CD4-positive, alpha-beta T cell treated with Interleukin-15 for 4 hours (primary cell): ENCODE data around the gene NOM1.

Experiments
- DNase-seq: peaks from one replicate; pipeline ENCODE4 v3.0.0-alpha.2; 2020; ENCODE audit warnings: low spot score

The NOM1 gene

DNA sequence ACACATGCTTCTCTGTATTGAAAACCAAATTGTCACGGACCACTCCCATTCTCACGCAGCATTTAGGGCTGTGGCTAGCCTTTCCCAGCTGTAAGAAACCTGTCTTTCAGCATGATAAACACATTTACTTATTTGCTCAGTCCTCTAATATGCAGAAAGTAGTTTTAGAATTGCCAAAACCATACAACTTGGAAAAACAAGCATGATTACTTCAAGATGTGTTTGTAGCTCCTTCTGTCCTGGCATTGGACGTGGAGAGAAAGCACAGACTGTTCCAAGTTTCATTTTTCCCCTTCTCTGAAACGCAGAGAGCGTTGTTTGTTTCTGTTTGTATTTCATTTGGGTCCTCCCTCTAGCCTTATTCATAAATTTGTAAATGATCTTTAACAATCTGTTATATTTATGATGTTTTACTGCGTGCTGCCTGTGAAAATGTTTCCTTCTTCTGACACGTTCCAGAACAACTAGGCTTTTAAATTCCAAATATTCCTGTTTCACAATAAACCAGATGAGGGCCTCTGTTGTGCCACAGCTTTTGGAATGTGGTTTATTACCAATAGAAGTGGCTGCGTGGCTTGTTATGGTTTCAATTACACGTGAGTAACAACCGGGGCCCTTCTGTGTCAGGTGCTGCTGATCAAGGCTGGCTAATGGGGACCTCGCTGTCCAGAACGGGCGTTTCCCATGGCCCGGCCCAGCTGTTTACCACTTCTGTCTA, 34.8 kb downstream of the NOM1 start:
- no peak for DNase-seq

DNA sequence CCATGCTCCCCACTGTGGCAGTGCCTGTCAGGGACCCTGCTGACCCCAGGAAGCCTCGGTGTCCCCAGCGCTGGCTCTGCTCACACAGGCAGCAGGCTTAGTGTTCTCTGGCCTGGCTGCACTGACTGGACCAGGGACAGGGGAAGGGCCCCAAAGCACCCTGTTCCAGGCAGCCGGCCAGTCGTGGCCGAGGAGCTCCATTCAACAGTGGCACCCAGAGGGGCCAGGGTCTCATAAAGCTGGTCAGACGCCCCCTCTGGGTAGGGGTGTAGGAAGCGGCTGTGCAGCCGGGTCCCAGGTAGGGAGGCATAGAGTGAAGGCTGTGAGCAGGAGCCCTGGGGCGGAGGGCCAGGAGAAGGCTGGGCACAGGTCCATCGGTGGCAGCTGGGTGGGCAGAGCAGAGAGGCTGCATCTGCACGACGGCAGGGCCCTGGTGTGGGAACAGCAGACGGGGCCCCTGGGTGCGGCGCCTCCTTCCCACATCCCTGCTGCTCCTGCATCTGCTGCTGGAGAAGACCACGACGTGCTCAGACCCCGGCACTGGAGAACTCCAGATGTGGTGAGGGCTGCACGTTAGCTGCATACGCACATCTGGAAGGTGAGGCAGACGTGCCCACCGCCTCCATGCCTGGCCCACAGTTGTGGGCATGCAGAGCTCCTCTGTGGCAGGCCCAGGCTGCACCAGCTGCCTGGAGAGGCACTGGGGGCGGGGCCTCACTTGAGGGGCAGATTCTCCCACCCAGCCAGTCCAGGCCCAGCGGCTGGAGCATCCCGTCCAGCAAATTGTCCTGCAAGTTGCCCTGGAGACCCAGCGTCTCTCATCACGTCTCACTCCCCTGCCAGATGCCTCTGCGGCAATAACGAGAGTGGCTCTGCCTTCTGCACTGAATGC, 35.8 kb downstream of the NOM1 start:
- DNase-seq: no peak

DNA sequence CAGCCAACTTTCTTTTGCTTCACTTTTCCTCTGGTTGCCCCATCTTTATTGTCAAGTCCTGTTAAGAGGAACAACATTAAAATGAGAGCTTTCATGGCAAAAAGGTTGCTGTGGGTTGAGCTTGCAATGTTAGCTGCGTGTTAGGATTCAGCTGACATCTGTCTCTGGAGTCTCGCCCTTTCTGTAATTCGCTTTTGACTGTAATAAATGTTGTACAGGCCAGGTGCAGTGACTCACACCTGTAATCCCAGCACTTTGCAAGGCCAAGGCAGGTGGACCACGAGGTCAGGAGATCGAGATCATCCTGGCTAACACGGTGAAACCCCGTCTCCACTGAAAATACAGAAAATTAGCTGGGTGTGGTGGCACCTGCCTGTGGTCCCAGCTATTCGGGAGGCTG, 36.9 kb downstream of the NOM1 start:
- DNase-seq: no peak

DNA sequence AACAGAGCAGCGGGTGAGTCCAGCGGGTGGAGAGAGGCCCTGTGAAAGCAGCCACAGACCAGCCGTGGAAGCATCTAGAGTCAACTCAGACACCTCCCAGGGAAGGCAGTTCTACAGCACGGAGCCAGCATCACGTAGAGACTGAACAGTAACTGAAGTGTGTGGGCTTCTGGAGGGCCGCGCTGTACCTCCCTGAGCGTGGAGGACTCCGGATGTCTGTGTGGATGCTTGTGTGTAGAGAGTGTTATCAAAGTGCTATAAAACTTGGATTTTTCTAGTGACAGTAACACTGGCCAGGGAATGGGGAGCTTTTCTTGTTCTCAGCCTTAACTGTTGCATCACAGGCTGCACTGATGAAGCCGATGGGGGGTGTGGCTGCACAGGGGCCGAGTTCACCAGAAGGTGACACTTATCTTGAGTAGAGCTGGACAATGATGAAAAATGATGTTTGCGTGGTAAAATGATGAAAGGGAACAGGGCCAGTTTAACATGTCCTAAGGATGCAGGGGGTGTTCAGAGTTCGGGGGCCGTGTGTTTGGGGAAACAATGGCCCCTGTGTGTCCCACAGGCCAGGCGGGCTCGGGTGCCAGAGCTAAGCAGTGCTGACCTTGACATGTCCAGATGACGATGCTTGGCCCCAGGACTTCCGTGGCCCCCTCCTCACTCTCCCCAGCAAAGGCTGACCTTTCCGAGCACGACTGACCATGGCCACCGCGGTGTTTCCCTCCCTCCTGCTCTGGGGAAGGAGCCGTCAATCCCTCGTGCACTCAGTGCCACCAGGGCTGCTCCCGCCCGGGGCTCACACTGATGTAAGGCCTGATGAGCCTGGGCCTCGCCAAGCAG, 39.1 kb downstream of the NOM1 start:
- DNase-seq: no peak

DNA sequence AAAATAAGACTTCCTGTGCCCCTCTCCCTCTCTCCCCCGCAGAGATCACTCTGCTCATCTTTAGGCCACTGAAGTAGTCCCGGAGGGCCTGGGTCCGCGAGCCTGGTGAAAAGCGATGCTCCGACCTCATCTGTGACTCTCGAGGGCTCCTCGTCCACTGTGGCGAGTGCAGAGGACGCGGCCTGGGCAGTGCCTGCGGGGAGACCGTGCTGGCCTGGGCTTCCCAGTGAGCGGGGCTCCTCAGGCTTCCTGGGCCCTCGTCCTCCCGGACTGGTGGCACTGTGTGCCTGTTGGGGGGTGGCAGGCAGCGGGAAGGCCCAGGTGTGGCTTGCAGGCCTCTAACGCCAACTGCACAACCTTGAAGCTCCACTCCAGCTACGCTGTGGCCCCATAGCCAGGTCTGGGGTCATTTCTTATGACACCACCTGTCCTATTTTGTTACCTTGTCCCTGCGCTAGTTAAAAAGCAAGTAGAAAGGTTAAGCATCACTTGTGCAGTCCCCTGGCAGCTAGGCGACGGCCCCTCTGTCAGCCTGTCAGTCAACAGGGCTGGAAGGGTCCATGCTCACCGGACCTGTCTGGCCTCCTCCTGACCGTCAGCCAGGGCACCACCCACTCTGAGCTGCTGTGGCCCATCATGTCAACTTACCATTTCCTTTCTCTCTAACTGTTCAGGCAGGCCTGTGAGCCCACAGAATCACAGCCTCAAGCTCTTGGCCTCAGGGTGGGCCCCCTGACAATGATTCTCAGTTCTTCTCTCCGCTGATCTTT, 40.4 kb downstream of the NOM1 start:
- no peak for DNase-seq

DNA sequence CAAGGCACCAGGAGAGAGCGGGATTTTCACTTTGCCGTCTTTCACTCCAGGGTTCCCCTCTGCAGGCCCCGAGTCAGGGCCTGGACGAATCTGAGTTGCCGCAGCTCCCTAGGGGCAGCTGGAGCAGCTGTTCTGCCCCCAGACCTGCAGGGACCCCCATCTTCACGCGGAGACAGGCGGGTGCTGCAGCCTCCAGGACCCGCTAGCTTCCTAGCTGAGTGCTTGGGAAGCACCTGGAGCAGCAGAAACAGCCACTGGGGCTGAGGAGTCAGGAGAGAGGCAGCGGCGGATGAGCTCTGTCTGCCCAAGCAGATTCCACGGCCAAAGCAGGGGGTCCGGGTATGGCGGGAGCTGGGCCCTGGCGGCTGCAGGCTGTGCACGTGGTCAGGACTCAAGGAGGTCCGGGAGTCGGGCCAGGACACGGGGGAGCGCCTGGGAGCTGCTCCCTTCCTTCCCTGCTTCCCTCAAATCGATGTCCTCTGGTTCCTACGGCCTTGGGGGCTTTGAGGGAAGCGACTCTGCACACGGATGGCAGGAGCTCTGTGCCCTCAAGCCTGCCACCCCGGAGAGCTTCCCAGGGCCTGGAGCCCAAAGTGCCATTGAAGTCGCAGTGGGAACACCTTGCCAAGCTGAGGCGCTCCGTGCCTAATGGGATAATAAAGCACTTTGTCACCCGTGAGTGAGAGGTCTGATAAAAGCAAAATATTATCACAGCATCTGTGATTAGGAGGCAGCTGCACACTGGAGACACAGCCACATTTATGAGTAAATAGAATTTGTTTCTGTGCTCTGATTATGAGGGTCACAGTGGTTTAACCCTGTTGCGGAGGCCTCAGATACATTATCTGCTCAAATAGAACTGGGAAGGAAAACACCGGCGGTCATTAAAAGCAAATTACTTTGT, 43.8 kb downstream of the NOM1 start:
- no peak for DNase-seq

DNA sequence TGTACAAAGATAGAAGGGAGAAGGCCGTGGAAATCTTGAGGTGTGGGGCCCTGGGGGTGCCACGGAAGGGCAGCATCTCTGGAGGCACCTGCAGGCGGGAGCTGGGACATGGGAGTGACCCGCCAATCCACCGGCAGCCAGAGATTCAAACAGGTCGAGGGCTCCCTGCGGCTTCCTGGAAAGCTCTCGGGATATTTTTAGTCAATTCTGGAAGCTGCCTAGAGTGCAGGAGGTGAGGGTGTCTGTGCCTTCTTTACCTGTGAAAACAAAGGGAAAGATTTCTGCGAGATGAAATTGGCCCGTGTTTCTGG, 44.4 kb downstream of the NOM1 start:
- no peak for DNase-seq

DNA sequence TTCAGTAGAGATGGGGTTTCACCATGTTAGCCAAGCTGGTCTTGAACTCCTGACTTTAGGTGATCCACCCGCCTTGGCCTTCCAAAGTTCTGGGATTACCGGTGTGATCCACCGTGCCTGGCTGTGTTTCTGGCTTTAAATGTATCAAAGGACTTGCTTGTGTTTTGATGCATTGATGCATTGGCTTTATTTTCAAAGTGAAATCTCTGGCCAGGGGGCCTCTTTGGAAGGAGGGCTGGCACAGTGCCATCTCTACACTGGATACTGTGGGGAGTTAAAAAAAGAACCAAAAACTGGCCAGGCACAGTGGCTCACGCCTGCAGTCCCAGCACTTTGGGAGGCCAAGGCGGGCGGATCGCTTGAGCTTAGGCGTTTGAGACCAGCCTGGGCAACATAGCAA, 44.9 kb downstream of the NOM1 start:
- no peak for DNase-seq

DNA sequence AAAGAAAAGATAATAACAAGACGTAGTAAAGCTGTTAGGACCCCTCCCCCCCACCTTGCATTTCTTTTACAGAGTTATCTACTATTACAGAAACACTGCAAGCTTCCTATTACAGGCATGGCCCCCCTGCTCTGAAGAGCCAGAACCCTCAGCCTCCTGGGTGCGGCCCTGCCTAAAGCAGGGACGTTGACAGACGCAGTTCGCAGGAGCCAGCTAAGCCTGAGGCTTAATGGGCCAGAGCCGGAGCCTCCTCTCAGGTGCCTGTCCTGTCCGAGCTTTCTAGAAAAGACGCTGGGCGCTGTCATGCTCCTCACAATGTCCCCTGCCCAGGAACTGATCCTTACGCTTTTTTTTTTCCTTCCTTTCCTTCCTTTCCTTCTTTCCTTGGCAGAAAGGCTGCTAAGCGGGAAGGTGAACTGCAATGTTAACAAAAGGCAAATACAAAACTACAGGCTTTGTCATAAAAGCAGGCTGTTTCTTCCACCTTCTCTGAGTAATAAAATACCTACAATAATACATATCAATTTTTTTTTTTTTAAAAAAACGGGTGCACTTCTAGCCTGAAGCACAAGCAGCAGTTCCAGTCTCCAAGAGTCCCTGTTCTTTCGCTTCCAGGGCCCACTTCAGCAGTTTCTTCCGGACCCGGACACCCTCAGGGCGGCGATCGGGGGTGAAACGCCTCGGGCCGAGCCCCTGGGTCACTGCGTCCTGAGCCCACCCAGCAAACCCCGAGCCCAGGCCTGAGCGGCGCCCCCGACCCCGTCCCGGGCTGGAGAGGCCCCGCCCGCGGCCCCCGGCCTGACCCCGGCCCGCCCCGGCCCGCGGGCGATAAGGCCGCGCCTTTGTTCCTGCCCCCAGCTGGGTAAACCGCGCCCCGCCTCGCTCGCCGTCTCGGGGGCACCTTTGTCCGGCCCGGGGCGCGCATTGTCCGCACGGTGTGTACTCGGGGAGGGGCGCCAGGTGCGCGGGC, 49.8 kb downstream of the NOM1 start:
- DNase-seq: no peak

DNA sequence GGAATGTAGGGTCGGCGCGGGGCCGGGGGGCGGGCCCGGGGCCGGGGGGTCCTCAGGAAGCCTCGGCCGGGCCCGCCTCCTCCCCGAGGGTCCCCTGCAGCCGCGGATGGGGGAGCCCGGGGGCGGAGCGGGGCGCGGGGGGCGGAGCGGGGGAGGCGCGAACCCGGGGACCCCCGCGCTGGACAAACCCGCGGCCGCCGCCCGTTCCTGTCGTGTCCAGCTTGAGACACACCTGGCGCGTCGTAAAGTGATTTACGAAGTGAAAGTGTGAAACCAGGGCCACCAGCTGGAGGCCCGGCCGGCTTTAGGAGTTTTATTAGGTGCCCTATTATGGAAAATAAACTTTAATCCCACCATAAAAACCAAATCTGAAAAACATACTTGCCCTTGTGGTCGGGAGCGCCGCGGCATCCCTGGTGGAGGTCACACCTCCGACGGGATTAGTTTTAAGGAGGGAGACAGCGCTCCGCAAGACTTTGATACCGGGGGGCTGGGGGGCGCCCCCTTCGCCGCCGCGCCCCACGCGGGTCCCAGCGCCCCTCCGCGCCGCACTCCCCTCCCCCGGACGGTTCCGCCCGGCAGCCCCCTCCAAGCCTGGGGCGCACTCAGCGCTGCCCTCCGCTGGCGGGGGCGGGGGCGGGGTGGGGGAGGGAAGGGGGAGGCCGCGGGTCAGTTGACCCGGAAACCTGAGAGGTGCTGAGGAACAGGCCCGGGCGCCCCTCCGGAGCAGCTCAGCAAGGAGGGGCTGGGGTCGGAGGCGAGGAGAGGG, 50.6 kb downstream of the NOM1 start:
- DNase-seq: no peak

DNA sequence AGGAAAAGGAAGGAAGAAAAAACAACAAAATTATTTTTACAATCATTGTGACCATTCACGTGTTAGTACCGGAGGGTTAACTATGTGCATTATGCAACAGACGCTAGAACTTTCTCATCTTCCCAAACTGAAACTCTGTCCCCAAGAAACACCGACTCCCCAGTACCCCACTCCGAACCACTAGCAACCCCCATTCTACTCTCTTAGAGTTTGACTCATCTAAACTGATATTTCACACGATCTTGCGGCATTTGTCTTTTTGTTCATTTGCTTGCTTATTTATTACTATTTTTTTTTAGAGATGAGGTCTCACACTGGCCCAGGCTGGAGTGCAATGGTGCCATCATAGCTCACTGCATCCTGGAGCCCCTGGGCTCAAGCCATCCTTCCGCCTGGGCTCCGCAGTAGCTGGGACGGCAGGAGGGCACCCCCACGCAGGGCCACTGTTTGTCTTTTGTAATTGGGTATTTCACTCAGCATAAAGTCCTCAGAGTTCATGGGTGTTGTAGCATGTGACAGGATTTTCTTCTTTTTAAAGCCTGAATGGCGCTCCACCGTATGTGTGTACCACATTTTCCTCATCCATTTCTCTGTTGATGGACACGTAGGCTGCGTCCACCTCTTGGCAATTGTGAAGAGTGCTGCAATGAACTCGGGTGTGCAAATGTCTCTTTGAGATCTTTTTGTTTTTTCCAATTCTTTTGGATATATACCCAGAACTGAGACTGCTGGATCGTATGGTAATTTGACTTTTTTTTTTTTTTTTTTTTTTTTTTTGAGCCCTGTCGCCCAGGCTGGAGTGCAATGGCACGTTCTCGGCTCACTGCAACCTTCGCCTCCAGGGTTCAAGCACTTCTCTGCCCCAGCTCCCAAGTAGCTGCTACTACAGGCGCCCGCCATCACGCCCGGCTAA, 51.5 kb downstream of the NOM1 start:
- DNase-seq: no peak

DNA sequence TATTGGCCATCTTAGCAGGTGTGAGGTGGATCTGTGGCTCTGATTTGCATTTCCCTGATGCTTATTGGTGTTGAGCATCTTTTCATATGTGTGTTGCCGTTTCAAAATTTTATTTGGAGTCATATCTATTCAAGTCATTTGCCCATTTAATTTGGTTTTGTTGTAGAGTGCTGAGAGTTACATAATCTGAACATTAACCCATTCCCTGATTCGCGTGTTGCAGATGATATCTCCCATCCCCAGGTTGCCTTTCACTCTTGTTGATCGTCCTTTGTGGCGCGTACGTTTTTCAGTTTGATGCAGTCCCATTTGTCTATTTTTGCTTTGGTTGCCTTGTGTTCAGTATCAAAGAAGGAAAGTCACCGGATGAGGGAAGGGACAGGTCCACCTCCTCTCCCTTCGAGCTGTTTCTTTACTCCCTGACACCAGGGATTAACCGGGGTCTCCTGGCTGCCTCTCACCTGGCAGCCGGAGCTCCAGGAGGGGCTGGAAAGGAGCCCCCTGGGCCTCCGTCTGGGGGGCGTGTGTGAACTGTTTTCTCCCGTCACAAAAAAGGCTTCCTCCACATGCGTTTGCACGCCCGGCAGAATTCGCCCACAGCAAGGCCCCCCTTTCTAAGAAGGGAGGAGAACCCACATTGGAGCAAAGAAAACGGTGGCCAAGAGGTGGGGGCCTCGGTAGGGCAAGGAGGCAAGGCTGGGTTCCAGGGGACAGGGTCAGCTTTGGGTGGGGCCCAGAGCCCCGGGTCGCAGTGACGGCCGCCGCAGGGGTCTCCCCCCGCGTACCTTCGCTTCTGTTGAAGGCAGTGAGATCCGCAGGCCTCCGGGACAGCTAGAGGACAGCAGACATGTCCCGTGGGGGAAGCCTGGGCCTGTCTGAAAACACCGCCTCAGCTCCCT, 52.7 kb downstream of the NOM1 start:
- DNase-seq: no peak

DNA sequence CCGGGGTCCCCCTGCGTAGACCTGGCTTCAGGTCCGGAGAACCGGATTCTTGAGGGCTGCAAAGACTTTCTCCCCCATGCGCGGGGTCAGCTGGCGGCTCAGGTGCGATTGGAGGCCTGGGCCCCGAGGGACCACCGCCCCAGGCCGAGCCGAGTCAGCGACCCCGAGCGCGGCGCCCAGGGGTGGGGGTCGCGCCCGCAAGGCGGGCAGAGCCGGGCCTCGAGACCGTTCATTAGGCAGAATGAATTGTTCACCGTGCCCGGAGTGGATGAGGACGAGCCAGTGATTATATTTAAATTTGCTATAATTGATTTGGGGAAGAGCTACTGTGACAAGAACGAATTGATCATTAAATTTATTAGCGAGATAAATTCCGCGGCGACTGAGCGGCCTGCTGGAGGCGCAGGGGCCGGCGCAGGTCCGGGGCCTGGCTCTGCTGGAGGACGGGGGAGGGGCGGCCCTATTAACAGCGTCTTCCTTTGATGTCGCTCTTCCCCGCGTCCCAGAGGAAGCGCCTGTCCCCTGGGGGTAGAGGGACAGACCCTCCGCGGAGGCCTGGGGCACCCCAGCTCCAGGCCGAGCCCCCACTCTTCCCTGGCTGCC, 53.4 kb downstream of the NOM1 start:
- DNase-seq: no peak

DNA sequence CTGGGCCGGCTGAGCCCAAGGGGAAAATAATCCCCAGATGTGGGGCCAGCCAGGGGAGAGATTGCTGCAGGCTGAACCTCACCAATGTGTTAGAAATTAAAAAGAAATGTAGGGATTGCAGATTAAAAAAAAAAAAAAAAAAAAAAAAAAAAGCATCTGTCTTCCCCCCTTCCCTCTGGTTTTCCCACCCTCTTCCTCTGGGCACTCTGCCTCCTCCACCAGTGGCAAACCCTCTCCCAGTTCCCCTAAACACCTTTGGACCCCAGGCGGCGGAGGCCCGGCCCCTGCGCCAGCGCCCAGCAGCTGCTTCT, 53.9 kb downstream of the NOM1 start:
- no peak for DNase-seq

DNA sequence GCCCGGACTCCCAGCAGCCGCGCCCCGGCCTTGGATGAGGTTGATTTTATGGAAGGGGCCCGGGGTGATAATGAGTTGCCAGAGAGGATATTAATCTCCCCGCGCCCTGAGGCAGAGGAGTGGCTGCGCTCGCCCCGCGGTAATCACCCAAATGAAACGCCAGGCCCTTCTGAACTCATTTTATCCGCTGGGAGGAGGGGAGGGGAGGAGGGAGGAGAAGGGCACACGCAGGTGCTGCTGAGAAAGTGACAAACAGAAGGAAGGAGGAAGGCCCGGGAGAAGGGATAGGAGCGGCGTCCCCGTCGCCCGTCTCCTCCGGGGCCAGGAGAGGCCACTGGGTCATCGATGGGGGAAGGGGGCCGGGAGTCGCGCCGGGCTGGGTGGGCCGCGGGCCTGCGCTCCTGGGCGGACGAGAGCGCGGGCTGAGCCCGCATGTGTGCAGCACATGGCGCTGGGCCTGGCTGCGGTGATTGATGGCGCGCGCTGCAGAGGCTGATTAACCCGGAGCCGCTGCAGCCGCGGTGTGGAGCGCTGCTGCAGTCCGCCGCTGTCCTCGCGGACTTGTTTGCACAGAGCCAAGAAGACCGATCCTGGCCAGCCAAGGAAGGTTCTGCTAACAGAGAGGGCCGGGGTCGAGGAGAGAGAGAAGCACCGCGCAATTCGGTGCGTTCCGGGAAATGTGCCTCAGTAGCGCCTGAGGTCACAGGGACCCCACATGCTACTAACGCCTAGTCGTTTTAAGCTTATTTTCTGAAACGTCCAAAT, 54.4 kb downstream of the NOM1 start:
- DNase-seq: no peak
